ENCODE results near the gene CHCHD10. TPM values are rescaled to one million over a fixed set of nuclear protein-coding genes. Genes with fewer than 3 reads are reported as not detected.

CHCHD10 gene
- total and polyA plus RNA-seq, 3 experiments from 2014 or later = 34.0 to 186 (median 172) TPM

GRCh38 chr22:23763579-23763945, 4.2 kb downstream of the CHCHD10 start:
- Histone ChIP-seq H3K9me3 (ENCODE audit: low read length) (no peaks in the 10 kb centered on the region), H3K27me3 (ENCODE audit: insufficient read depth, low read length, poor library complexity, severe bottlenecking) (no peaks in the 10 kb centered on the region), H3K4me3 (ENCODE audit: low read length) (peak overlapping the region; percentile 56), H3K27ac (ENCODE audit: low read depth, low read length) (no peak overlapping the region), H3K4me1 (ENCODE audit: insufficient read depth, low read length) (peaks cover 37% of the 10 kb centered on the region), H3K36me3 (ENCODE audit: insufficient read depth, low read length) (no peaks in the 10 kb centered on the region)
- POLR2A ChIA-PET = interaction anchor here (1.0 kb wide), 1 partner anchor 12 kb away, joined by 3 read pairs; the partner anchor contains the start of gene ZNF70
- H3K9me3 Mint-ChIP-seq = no peaks in the 10 kb centered on the region
- H3K36me3 Mint-ChIP-seq = peaks cover 0 to 4% (median 0%) of the 10 kb centered on the region in 3 donors
- CTCF ChIA-PET = interaction anchor here (1.0 to 1.3 kb wide), 4 partner anchors 12 to 86 kb away, joined by 3 to 7 read pairs (median 3); partner anchors contain the start of gene ZNF70
- DNase-seq = peak in 4 of 5 donors; percentile 42 to 67 (median 51)
- H3K27me3 Mint-ChIP-seq = no peaks in the 10 kb centered on the region
- H3K27ac Mint-ChIP-seq = peak overlapping the region; percentile 52 to 91 (median 76)
- peaks cover 27 to 51% (median 38%) of the 10 kb centered on the region in 3 donors for H3K4me1 Mint-ChIP-seq
- peak overlapping the region; percentile 48 to 88 (median 80) for H3K4me3 Mint-ChIP-seq

GRCh38 chr22:23762842-23763578, 4.8 kb downstream of the CHCHD10 start, which contains the start of gene C22orf15:
TSS of gene C22orf15 (plus strand) at chr22:23762990. CDS start at chr22:23763307, 317 bp downstream.
- Mint-ChIP-seq H3K27ac (peak within 1 kb of the TSS; percentile 52 to 91 (median 76)), H3K9me3 (no peaks in the 10 kb centered on the region), H3K36me3 (peaks cover 0 to 4% (median 0%) of the 10 kb centered on the region in 3 donors), H3K4me1 (peaks cover 27 to 46% (median 38%) of the 10 kb centered on the region in 3 donors), H3K4me3 (peak within 1 kb of the TSS; percentile 48 to 88 (median 80)), H3K27me3 (no peaks in the 10 kb centered on the region)
- H3K27me3 ChIP-seq (ENCODE audit: insufficient read depth, low read length, poor library complexity, severe bottlenecking) = no peaks in the 10 kb centered on the region
- POLR2A ChIA-PET = interaction anchor here (0.6 to 1.0 kb wide), 3 partner anchors 12 to 271 kb away, joined by 3 to 6 read pairs (median 4); partner anchors contain the start of genes SMARCB1 and ZNF70
- H3K27ac ChIP-seq (ENCODE audit: low read depth, low read length) = no peak within 1 kb of the TSS
- H3K4me1 ChIP-seq (ENCODE audit: insufficient read depth, low read length) = peaks cover 33% of the 10 kb centered on the region
- peak within 1 kb of the TSS; percentile 56 for H3K4me3 ChIP-seq (ENCODE audit: low read length)
- H3K9me3 ChIP-seq (ENCODE audit: low read length) = no peaks in the 10 kb centered on the region
- no peaks in the 10 kb centered on the region for H3K36me3 ChIP-seq (ENCODE audit: insufficient read depth, low read length)
- CTCF ChIA-PET = interaction anchor here (0.6 to 1.3 kb wide), 5 partner anchors 12 to 87 kb away, joined by 3 to 7 read pairs (median 3); partner anchors contain the start of gene ZNF70
- DNase-seq = peak in 1 of 5 donors; percentile 48

- Mint-ChIP-seq H3K36me3 (peaks cover 0 to 1% (median 0%) of the 10 kb centered on the region in 3 donors), H3K4me1 (peaks cover 18 to 26% (median 24%) of the 10 kb centered on the region in 3 donors), H3K27me3 (no peaks in the 10 kb centered on the region), H3K27ac (no peak overlapping the region), H3K4me3 (no peak overlapping the region), H3K9me3 (no peaks in the 10 kb centered on the region)
- Histone ChIP-seq H3K36me3 (ENCODE audit: insufficient read depth, low read length) (no peaks in the 10 kb centered on the region), H3K9me3 (ENCODE audit: low read length) (no peaks in the 10 kb centered on the region), H3K27me3 (ENCODE audit: insufficient read depth, low read length, poor library complexity, severe bottlenecking) (no peaks in the 10 kb centered on the region), H3K4me1 (ENCODE audit: insufficient read depth, low read length) (peaks cover 22% of the 10 kb centered on the region), H3K27ac (ENCODE audit: low read depth, low read length) (no peak overlapping the region), H3K4me3 (ENCODE audit: low read length) (no peak overlapping the region)
- ChIA-PET CTCF (interaction anchor here (1.5 kb wide), 1 partner anchor 9 kb away, joined by 5 read pairs; the partner anchor contains the start of gene ZNF70), POLR2A (interaction anchor here (0.6 kb wide), 1 partner anchor 360 kb away, joined by 4 read pairs; no protein-coding TSS in a partner anchor)
- no peak for DNase-seq
Measured at GRCh38 chr22:23760056-23760455, 7.7 kb downstream of the CHCHD10 start.

DNA sequence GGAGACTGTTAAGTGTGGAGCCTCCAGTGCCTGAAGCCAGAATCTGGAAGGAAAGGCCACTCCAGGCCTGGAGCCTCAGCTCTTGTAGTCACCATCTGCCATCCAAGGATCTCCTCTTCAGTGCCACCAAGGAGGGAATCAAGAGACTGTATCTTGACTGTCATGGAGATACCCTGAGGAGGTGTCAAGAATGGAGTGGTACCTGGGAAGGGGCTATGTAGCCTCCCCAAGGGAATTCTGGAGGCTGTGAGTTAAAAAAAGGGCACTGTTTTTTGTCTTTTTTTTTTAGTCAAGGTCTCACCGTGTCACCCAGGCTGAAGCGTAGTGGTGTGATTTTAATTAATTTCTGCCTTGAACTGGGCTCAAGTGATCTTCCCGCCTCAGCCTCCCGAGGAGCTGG, 8.2 kb downstream of the CHCHD10 start:
- no peak for DNase-seq

DNA sequence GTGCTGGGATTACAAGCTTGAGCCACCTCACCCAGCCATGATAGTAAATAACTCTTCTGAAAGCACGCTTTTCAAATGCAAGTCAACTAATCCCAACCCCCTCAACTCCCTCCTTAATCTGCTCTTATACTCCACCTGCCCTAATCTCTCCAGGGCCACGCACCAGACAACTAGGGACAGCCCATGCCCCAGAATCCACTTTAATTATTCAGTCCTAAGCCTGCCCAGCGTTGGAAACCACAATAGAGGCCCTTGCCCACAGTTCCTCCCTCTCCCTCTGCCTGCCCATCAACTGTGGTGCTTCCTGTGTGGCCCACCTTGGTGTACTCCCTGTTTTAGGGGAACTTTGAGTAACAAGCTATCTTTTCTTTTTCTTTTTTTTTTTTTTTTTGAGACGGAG, 10.9 kb downstream of the CHCHD10 start:
- Mint-ChIP-seq H3K4me1 (peaks cover 1 to 4% (median 3%) of the 10 kb centered on the region in 3 donors), H3K27me3 (no peaks in the 10 kb centered on the region), H3K4me3 (no peak overlapping the region), H3K9me3 (no peaks in the 10 kb centered on the region), H3K36me3 (no peaks in the 10 kb centered on the region), H3K27ac (peak overlapping the region in 1 of 8 donors; percentile 34)
- no peaks in the 10 kb centered on the region for H3K9me3 ChIP-seq (ENCODE audit: low read length)
- no peak for DNase-seq
- H3K36me3 ChIP-seq (ENCODE audit: insufficient read depth, low read length) = no peaks in the 10 kb centered on the region
- no peak overlapping the region for H3K4me3 ChIP-seq (ENCODE audit: low read length)
- H3K27ac ChIP-seq (ENCODE audit: low read depth, low read length) = no peak overlapping the region
- ChIA-PET CTCF (interaction anchor here (0.9 kb wide), 1 partner anchor 13 kb away, joined by 3 read pairs; no protein-coding TSS in a partner anchor), POLR2A (no interaction called here)
- H3K4me1 ChIP-seq (ENCODE audit: insufficient read depth, low read length) = no peaks in the 10 kb centered on the region
- no peaks in the 10 kb centered on the region for H3K27me3 ChIP-seq (ENCODE audit: insufficient read depth, low read length, poor library complexity, severe bottlenecking)

More for the DNA sequence above, 8.2 kb downstream of the CHCHD10 start:
- no peak overlapping the region for H3K4me3 Mint-ChIP-seq
- no peaks in the 10 kb centered on the region for H3K27me3 ChIP-seq (ENCODE audit: insufficient read depth, low read length, poor library complexity, severe bottlenecking)
- no peaks in the 10 kb centered on the region for H3K9me3 Mint-ChIP-seq
- ChIA-PET POLR2A (interaction anchor here (0.6 kb wide), 1 partner anchor 361 kb away, joined by 4 read pairs; no protein-coding TSS in a partner anchor), CTCF (interaction anchor here (1.5 kb wide), 1 partner anchor 9 kb away, joined by 5 read pairs; the partner anchor contains the start of gene ZNF70)
- H3K27ac ChIP-seq (ENCODE audit: low read depth, low read length) = no peak overlapping the region
- no peaks in the 10 kb centered on the region for H3K36me3 Mint-ChIP-seq
- no peaks in the 10 kb centered on the region for H3K36me3 ChIP-seq (ENCODE audit: insufficient read depth, low read length)
- H3K9me3 ChIP-seq (ENCODE audit: low read length) = no peaks in the 10 kb centered on the region
- peaks cover 21% of the 10 kb centered on the region for H3K4me1 ChIP-seq (ENCODE audit: insufficient read depth, low read length)
- H3K27ac Mint-ChIP-seq = no peak overlapping the region
- H3K4me1 Mint-ChIP-seq = peaks cover 14 to 21% (median 19%) of the 10 kb centered on the region in 3 donors
- no peaks in the 10 kb centered on the region for H3K27me3 Mint-ChIP-seq
- no peak overlapping the region for H3K4me3 ChIP-seq (ENCODE audit: low read length)

DNA sequence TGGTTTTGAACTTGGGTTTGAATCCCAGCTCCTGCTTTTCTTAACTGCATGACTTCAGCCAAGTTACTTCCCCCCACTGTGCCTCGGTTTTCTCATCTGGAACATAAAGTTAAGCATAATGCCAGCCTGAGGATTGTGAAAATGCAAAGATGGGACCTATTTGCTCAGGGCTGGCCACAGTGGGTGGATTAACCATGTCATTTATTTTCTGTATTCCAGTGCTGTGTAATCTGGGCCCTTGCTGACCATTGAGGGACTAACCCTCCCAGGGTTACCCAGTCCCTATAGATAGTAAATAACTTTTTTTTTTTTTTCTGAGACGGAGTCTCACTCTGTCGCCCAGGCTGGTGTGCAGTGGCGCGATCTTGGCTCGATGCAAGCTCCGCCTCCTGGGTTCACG, 12.1 kb downstream of the CHCHD10 start:
- H3K36me3 ChIP-seq (ENCODE audit: insufficient read depth, low read length) = no peaks in the 10 kb centered on the region
- Mint-ChIP-seq H3K9me3 (no peaks in the 10 kb centered on the region), H3K4me1 (peaks cover 1 to 8% (median 4%) of the 10 kb centered on the region in 3 donors), H3K36me3 (no peaks in the 10 kb centered on the region), H3K27me3 (no peaks in the 10 kb centered on the region), H3K27ac (peak overlapping the region in 1 of 8 donors; percentile 22), H3K4me3 (no peak overlapping the region)
- CTCF ChIA-PET = no interaction called here
- no peaks in the 10 kb centered on the region for H3K27me3 ChIP-seq (ENCODE audit: insufficient read depth, low read length, poor library complexity, severe bottlenecking)
- no peaks in the 10 kb centered on the region for H3K9me3 ChIP-seq (ENCODE audit: low read length)
- H3K4me3 ChIP-seq (ENCODE audit: low read length) = no peak overlapping the region
- no peak overlapping the region for H3K27ac ChIP-seq (ENCODE audit: low read depth, low read length)
- POLR2A ChIA-PET = interaction anchor here (1.2 kb wide), 1 partner anchor 30 kb away, joined by 3 read pairs; no protein-coding TSS in a partner anchor
- H3K4me1 ChIP-seq (ENCODE audit: insufficient read depth, low read length) = no peaks in the 10 kb centered on the region
- no peak for DNase-seq

- DNase-seq = no peak
- peak overlapping the region in 1 of 7 donors; percentile 33 for H3K4me3 Mint-ChIP-seq
- H3K27me3 Mint-ChIP-seq = no peaks in the 10 kb centered on the region
- Histone ChIP-seq H3K9me3 (ENCODE audit: low read length) (no peaks in the 10 kb centered on the region), H3K36me3 (ENCODE audit: insufficient read depth, low read length) (no peaks in the 10 kb centered on the region), H3K27ac (ENCODE audit: low read depth, low read length) (no peak overlapping the region), H3K4me1 (ENCODE audit: insufficient read depth, low read length) (peaks cover 6% of the 10 kb centered on the region), H3K27me3 (ENCODE audit: insufficient read depth, low read length, poor library complexity, severe bottlenecking) (no peaks in the 10 kb centered on the region), H3K4me3 (ENCODE audit: low read length) (no peak overlapping the region)
- no peaks in the 10 kb centered on the region for H3K9me3 Mint-ChIP-seq
- H3K27ac Mint-ChIP-seq = peak overlapping the region in 3 of 8 donors; percentile 22 to 70 (median 67)
- H3K36me3 Mint-ChIP-seq = no peaks in the 10 kb centered on the region
- ChIA-PET POLR2A (interaction anchor here (1.2 kb wide), 1 partner anchor 31 kb away, joined by 3 read pairs; no protein-coding TSS in a partner anchor), CTCF (no interaction called here)
- peaks cover 6 to 14% (median 10%) of the 10 kb centered on the region in 3 donors for H3K4me1 Mint-ChIP-seq
Measured at GRCh38 chr22:23754980-23755636, 12.7 kb downstream of the CHCHD10 start.

Data from CD8-positive, alpha-beta memory T cell (primary cell).